BJ (cell line): ENCODE results near the gene PGAP2. TPM values are rescaled to one million over a fixed set of nuclear protein-coding genes. Genes with fewer than 3 reads are reported as not detected.

ENCODE experiments used
- CTCF ChIA-PET: fragments of 350-600 bp; formaldehyde crosslinking; extraction: SDS; loops from one replicate; lab custom pipeline; 2021; ENCODE audit warnings: antibody characterized with exemption, inconsistent platforms; lab: Yijun Ruan, JAX
- POLR2A ChIA-PET: fragments of 300-600 bp; sonication (Branson Sonifier 250); formaldehyde crosslinking; extraction: SDS; loops from one replicate; lab custom pipeline; 2021; ENCODE audit warnings: antibody characterized with exemption; lab: Charles Lee
- DNase-seq: peaks from one replicate; pipeline ENCODE4 v3.0.0-alpha.2; 2011; ENCODE audit warnings: low read depth
- H3K27me3 ChIP-seq: 2 replicates; pipeline ENCODE4 v1.6.0; 2011; ENCODE audit warnings: low read length; ENCODE audit not compliant: control insufficient read depth, insufficient read depth
- H3K36me3 ChIP-seq: 2 replicates; pipeline ENCODE4 v1.5.1; 2011; ENCODE audit warnings: low read length; ENCODE audit not compliant: control insufficient read depth, insufficient read depth
- H3K4me3 ChIP-seq: 2 replicates; pipeline ENCODE4 v1.5.1; 2011; ENCODE audit warnings: low read depth, mild to moderate bottlenecking, control low read depth, low read length
- polyA plus RNA-seq: library from polyadenylated mRNA; depleted of rRNA; stranded (reverse); fragments of >200 nt; gene quantifications from 2 replicates; pipeline ENCODE4 v1.2.3, GENCODE V29; 2011
- TF ChIP-seq, protein P1 (sequence below): IDR thresholded peaks from 2 replicates; pipeline ENCODE4 v1.5.1; 2011; ENCODE audit warnings: low read depth, mild to moderate bottlenecking, control low read depth, inconsistent platforms, low read length, moderate library complexity; ENCODE audit not compliant: insufficient read depth

PGAP2 gene
- polyA plus RNA-seq, 1 experiment = 34.9 TPM

GRCh38 chr11:3853899-3854659 lies 45.7 kb downstream of the PGAP2 start:
- H3K4me3 ChIP-seq = no peak overlapping the region
- ChIA-PET POLR2A (interaction anchor here (1.2 to 1.6 kb wide), 2 partner anchors 13 to 106 kb away, joined by 3 to 4 read pairs; no protein-coding TSS in a partner anchor), CTCF (interaction anchor here (0.8 to 14.0 kb wide), 49 partner anchors 8 to 280 kb away, joined by 3 to 524 read pairs (median 7); partner anchors contain the start of genes RHOG and RRM1)
- H3K36me3 ChIP-seq = no peaks in the 10 kb centered on the region
- no peaks in the 10 kb centered on the region for H3K27me3 ChIP-seq
- DNase-seq = no peak
- TF ChIP-seq, protein P1, sequence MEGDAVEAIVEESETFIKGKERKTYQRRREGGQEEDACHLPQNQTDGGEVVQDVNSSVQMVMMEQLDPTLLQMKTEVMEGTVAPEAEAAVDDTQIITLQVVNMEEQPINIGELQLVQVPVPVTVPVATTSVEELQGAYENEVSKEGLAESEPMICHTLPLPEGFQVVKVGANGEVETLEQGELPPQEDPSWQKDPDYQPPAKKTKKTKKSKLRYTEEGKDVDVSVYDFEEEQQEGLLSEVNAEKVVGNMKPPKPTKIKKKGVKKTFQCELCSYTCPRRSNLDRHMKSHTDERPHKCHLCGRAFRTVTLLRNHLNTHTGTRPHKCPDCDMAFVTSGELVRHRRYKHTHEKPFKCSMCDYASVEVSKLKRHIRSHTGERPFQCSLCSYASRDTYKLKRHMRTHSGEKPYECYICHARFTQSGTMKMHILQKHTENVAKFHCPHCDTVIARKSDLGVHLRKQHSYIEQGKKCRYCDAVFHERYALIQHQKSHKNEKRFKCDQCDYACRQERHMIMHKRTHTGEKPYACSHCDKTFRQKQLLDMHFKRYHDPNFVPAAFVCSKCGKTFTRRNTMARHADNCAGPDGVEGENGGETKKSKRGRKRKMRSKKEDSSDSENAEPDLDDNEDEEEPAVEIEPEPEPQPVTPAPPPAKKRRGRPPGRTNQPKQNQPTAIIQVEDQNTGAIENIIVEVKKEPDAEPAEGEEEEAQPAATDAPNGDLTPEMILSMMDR = no peak

- no peaks in the 10 kb centered on the region for H3K27me3 ChIP-seq
- no peaks in the 10 kb centered on the region for H3K36me3 ChIP-seq
- no peak for DNase-seq
- ChIA-PET CTCF (interaction anchor here (0.8 to 14.0 kb wide), 54 partner anchors 8 to 280 kb away, joined by 3 to 524 read pairs (median 6); partner anchors contain the start of genes RHOG and RRM1), POLR2A (interaction anchor here (1.2 to 1.6 kb wide), 2 partner anchors 13 to 105 kb away, joined by 3 to 4 read pairs; no protein-coding TSS in a partner anchor)
- TF ChIP-seq, protein P1 = no peak
- H3K4me3 ChIP-seq = no peak overlapping the region
Observed at GRCh38 chr11:3854660-3854976, 46.3 kb downstream of the PGAP2 start.

DNA sequence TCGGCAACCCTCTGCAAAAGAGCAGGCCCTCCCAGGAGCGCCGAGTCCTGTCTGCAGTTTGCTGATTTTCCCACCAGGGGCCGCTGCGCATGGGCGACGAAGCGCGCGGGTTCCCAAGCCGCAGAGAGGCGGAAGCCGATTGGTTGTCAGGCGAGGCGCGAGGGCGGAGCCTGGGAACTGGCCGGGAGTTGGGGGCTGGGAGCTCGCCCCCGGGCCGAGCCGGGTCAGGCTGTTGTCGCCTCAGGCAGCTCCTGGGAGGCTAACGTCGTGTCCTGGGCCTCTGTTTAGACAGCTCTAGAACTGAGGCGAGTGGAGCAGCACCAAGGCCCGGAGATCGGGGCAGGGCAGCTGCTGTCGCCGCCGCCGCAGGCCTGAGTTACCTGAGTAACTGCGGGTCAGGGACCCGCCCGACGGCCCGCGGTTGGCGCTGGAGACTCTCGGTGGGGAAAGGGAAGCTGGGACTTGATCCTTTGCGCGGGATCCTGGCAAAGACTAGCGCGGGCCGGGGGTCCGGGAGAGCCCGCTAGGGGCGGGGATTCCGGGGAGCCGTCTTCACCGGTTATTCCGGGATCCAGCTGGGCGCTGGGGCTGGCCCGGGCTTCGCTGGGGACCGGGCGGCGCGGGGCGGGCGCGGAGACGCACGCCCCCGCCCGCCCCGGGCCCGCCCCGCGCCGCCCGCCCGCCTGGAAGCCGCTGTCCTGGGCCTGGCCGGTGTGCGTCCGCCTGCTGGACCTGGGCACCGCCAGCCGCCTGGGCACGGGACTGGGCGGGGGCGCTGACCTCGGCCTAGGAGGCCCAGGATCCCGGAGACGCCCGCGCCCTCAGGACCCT lies 46.8 kb downstream of the PGAP2 start, which contains the start of gene STIM1:
Gene STIM1, plus strand, starts transcription at position 688 of the 831 bp plus-strand sequence. CDS start 607 bp downstream, outside the sequence.
- peak; percentile 51 for DNase-seq
- POLR2A ChIA-PET = interaction anchor here (0.5 to 1.6 kb wide), 5 partner anchors 14 to 104 kb away, joined by 3 to 8 read pairs (median 3); no protein-coding TSS in a partner anchor
- Histone ChIP-seq H3K36me3 (no peaks in the 10 kb centered on the region), H3K4me3 (peak within 1 kb of the TSS; percentile 77), H3K27me3 (no peaks in the 10 kb centered on the region)
- CTCF ChIA-PET = interaction anchor here (0.6 to 14.0 kb wide), 61 partner anchors 9 to 265 kb away, joined by 3 to 524 read pairs (median 6); partner anchors contain the start of genes RHOG and RRM1
- TF ChIP-seq, protein P1 = peak; percentile 96

GRCh38 chr11:3855808-3856491 lies 47.6 kb downstream of the PGAP2 start:
- DNase-seq = no peak
- H3K27me3 ChIP-seq = no peaks in the 10 kb centered on the region
- ChIA-PET CTCF (interaction anchor here (0.9 to 14.0 kb wide), 32 partner anchors 9 to 249 kb away, joined by 3 to 524 read pairs (median 7); partner anchors contain the start of genes RHOG and RRM1), POLR2A (no interaction called here)
- TF ChIP-seq, protein P1 = no peak
- no peaks in the 10 kb centered on the region for H3K36me3 ChIP-seq
- H3K4me3 ChIP-seq = peak overlapping the region; percentile 77
